GM19463 (cell line): Measurements from ENCODE around the gene ANO3.
"Not testable (repeated sequence)": the region's sequence is repeated elsewhere in the genome, so short reads cannot be mapped to it uniquely, and the experiment has no call there.

Source experiments
- ATAC-seq: cut with Tn5 transposase; IDR thresholded peaks from one replicate; pipeline ENCODE4 v1.9.1; 2021; ENCODE audit warnings: mild to moderate bottlenecking, moderate library complexity; ENCODE audit not compliant: unreplicated experiment

Gene ANO3

GRCh38 chr11:26571861-26572654 is 240.1 kb downstream of the ANO3 start, which contains the start of gene MUC15:
TSS of gene MUC15 (minus strand) at chr11:26572263. CDS start at chr11:26567094, 5,169 bp downstream.
- ATAC-seq, result no peak

- no peak for ATAC-seq
Measured at GRCh38 chr11:26572770-26573402, 241.0 kb downstream of the ANO3 start.

DNA sequence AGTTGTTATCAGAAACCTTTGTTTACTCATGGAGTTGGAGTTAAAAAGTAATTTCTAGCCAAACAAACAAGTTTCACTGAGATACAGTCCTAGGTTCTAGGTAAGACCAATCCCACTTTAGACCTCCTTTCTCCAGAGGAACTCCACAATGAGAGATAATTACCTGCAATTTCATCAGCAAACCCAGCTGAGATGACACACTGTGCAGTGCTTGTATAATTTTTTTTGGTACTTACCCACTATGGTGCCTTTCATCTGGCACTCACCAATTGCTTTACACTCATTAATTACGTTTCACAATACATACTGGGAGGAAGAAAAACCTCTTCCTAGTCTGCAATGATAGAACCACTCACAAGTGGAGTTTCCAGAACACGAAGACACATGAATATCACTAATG is 242.0 kb downstream of the ANO3 start:
- no peak for ATAC-seq

- no peak for ATAC-seq
Measured at GRCh38 chr11:26575946-26576345, 244.0 kb downstream of the ANO3 start.

GRCh38 chr11:26578998-26579661 is 247.2 kb downstream of the ANO3 start:
- ATAC-seq, result no peak

DNA sequence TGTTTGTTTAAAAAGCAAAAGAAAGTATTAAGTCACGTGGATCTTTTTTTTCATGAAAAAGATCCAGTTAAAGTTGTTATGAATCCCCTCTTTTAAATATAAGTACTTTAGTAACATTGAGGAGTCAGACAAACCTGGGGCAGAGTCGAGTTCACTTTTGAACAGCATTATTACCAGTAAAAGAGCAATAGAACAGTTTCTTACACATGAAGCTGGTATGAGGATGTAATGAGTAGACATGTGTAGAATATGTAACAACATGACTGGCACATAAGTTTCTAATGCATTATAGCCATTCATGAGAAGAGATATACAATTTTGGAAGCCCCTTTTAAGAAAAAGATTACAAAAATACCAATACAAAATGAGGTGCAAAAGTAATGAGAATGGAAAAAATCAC is 247.8 kb downstream of the ANO3 start:
- ATAC-seq, result no peak

DNA sequence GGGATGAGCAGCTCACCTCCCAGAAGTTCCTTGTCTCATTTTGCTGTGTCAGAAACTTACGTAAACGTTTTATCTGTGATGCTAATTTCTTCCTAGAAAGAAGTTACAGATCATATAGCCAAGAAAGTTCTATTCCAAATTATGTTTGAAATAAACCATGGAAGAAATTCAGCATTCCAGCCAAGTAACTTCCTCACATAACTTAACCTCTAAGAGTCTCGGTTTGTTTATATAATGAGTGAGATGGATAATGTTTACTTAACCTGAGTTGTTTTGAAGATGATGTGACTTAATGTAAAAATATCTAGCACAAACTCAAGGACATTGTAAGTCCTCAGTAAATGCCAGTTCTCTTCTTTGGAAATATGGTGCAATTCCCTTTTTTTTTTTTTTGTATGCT is 249.0 kb downstream of the ANO3 start:
- ATAC-seq, result no peak

DNA sequence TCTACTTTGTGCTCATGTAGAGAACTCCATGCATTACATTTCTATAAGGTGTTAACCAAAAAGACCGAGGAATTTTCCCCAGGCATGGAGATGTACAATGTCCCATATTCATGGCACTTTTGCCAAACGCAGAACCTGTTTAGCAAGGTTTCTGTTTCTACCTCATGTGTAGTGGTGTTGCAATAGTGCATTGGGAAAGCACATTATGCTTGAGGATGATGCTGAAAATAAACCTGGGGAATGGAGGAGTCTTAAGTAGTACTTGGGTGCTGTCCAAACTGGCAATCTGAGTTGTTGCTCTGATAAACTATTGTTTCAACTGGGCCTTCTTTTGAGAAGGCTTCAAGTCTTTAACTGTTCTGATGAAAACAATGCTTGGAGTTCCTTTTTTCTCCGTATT is 251.6 kb downstream of the ANO3 start:
- ATAC-seq, result no peak

DNA sequence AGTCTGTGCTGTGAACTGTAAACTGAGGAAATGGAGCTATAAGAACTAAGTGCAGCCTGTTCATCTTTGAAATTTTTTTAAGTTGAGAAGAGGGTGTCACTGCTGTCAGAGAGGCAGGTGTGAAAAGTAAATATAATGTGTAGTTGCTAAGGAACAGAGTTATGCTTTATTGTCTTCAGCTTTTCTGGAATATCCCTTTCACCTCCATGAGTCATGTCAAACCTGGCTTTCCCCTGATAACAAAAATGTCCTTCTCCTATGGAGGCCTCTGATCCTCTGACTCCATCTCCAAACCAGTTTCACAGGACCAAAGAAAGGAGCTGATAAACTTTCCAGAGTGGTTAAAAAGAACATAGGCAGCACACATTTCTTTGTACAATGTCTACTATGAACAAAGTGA is 252.9 kb downstream of the ANO3 start:
- no peak for ATAC-seq

- ATAC-seq, result no peak
Measured at GRCh38 chr11:26587073-26587472, 255.1 kb downstream of the ANO3 start.

GRCh38 chr11:26593691-26594090 is 261.8 kb downstream of the ANO3 start:
- no peak for ATAC-seq

DNA sequence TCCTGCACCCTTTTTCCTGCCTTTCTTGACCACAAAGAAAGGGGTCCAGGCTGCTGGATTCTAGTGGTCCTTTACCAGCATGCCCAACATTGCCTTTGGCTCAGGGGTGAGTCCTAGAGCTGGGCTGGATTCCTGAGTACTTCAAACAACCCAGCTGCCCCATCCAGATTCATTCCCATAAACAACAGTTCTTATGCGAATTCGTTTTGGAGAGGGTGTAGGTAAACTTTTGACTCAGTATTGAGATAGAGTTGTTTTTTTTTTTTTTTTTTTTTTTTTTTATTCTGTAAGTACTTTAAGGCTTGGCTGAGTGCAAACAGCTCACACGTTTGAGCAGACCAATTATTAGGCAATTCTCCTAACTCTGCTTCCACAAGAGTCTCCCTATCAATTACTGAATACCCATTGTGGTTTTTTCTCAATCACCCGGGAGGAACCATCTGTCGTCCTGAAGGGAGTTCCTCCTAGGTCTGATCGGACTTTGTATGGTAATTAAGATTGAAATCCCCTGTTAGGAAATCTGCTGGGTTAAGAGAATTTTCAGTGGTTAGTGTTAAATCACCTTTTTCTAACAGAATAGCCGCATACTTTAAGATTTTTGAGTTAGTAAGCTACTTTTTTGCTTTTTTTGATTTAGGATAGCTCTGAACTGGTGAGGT is 263.4 kb downstream of the ANO3 start:
- not testable (repeated sequence) for ATAC-seq

DNA sequence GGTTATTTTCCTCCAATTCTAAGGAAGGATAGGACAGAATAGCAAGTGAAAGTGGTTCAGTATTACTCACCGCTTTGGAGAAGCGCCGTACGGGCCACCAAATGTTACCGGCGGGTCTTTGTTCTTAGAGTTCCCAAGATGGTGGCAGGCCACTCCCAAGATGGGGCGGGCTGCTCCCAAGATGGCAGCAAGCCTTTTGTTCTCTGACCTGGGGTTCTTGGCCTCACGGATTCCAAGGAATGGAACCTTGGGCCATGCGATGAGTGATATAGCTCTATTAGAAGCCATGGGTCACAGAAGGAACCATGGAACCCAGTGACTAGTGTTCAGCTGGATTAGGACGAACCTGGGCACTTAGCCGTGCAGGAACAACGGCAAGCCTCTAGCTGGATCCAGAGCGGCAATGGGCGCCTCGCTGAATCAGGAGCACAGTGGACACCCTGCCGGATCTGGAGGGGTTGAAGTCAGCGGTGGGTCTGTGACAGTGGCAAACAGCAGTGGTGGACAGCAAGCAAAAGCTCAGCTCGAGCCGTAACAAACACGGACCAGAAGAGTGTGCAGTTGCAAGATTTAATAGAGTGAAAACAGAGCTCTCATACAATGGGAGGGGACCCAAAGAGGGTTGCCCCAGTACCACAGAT is 265.2 kb downstream of the ANO3 start:
- ATAC-seq, result not testable (repeated sequence)

- no peak for ATAC-seq
Measured at GRCh38 chr11:26597899-26598298, 266.0 kb downstream of the ANO3 start.

DNA sequence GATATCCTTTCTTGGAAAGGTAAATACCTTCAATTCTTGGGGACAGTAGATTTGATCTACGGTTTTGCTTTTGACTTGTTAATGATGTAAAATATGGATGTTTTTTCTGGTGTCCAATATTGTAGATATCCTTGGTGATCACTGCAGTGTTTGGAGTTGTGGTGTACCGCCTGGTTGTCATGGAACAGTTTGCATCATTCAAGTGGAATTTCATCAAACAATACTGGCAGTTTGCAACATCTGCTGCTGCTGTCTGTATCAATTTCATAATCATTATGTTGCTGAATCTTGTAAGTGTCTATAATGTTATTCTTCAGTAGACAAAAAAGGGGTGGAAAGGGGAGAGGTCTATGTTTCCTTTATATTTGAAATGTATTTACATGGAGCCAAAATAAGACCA is 267.5 kb downstream of the ANO3 start:
- no peak for ATAC-seq

DNA sequence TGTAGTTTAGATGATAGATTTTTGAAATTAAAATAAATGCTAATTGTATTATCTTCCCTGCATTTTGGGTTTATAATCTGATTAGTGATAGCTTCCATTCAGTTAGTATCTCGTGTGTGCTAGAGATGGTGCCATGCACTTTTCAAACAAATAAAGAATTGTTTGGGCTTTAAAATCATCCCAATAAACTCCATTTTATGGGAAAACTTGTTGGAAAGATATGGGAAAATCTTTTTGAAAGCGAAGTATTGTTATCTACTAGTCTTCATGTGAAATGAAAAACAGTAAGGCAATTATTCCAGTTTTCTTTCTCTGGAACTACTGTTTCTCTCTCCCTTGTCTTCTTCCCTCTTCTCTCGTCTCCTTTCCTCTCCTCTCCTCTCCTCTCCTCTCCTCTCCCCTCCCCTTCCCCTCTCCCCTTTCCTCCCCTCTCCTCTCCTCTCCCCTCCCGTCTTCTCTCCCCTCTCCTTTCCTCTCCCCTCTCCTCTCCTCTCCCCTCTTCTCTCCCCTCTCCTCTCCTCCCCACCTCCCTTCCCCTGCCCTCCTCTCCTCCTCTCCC is 268.0 kb downstream of the ANO3 start:
- no peak for ATAC-seq

- peak; percentile 73 for ATAC-seq
Measured at GRCh38 chr11:26607725-26608506, 276.0 kb downstream of the ANO3 start.

DNA sequence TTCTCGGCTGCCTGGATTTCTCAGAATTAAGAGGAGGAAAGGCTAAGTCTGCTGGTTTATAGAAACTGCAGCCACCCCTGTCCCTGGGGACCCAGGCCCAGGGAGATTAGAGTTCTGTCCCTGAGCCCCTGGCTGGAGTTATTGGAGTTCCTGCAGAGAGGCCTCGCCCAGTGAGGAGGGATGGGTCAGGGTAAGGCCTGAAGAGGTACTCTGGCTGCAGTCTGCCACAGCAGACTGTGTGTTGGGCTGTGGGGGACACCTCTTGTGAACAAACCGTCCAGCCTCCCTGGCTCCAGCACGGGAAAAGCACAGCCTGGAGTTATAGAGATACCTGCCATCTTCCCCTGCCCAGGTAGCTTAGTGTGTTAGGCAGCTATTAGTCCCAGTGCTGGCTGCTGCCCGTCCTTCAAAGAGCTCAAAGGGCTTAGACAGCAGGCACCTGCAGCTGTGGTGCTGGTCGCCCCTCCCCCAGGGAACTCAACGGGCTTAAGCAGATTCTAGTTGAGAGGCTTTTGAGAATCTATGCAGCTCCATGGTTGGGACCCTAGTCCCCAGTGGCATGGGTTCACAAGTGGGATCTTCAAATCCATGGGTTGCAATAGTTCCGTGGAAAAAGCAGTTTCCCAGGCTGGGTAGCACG is 276.7 kb downstream of the ANO3 start:
- peak; percentile 29 for ATAC-seq

- no peak for ATAC-seq
Measured at GRCh38 chr11:26613759-26614158, 281.8 kb downstream of the ANO3 start.
